ENCODE measurements around the gene FILIP1L. TPM values are rescaled to one million over a fixed set of nuclear protein-coding genes. Genes with fewer than 3 reads are reported as not detected.

The FILIP1L gene
- total RNA-seq, 1 donor from 2014 or later: 29.2 TPM

- Histone ChIP-seq H3K27ac (ENCODE audit: low read depth, low read length) (peak overlapping the region; percentile 2), H3K9ac (ENCODE audit: low read depth in 1 of 3, low read length in 3 of 3) (no peak overlapping the region), H3K36me3 (ENCODE audit: control insufficient read depth in 3 of 3, insufficient read depth in 3 of 3, low read length in 3 of 3) (no peaks in the 10 kb centered on the region), H3K4me3 (ENCODE audit: low read length in 3 of 3) (no peak overlapping the region), H3K9me3 (ENCODE audit: control insufficient read depth in 3 of 3, low read length in 3 of 3) (no peaks in the 10 kb centered on the region), H3K4me1 (ENCODE audit: control insufficient read depth in 3 of 3, insufficient read depth in 3 of 3, low read length in 3 of 3) (peaks cover 22 to 44% (median 29%) of the 10 kb centered on the region in 3 donors), H3K27me3 (ENCODE audit: control insufficient read depth in 3 of 3, insufficient read depth in 3 of 3, low read length in 3 of 3) (no peaks in the 10 kb centered on the region)
Observed at GRCh38 chr3:100009276-100010086, 104.8 kb downstream of the FILIP1L start.

GRCh38 chr3:100008081-100008698 is 106.1 kb downstream of the FILIP1L start:
- H3K27me3 ChIP-seq (ENCODE audit: control insufficient read depth in 3 of 3, insufficient read depth in 3 of 3, low read length in 3 of 3): no peaks in the 10 kb centered on the region
- no peak overlapping the region for H3K4me3 ChIP-seq (ENCODE audit: low read length in 3 of 3)
- H3K36me3 ChIP-seq (ENCODE audit: control insufficient read depth in 3 of 3, insufficient read depth in 3 of 3, low read length in 3 of 3): peaks cover 0 to under 1% (median under 1%) of the 10 kb centered on the region in 3 donors
- no peaks in the 10 kb centered on the region for H3K9me3 ChIP-seq (ENCODE audit: control insufficient read depth in 3 of 3, low read length in 3 of 3)
- peak overlapping the region in 1 of 3 donors; percentile 7 for H3K9ac ChIP-seq (ENCODE audit: low read depth in 1 of 3, low read length in 3 of 3)
- H3K4me1 ChIP-seq (ENCODE audit: control insufficient read depth in 3 of 3, insufficient read depth in 3 of 3, low read length in 3 of 3): peaks cover 22 to 44% (median 29%) of the 10 kb centered on the region in 3 donors
- no peak overlapping the region for H3K27ac ChIP-seq (ENCODE audit: low read depth, low read length)

DNA sequence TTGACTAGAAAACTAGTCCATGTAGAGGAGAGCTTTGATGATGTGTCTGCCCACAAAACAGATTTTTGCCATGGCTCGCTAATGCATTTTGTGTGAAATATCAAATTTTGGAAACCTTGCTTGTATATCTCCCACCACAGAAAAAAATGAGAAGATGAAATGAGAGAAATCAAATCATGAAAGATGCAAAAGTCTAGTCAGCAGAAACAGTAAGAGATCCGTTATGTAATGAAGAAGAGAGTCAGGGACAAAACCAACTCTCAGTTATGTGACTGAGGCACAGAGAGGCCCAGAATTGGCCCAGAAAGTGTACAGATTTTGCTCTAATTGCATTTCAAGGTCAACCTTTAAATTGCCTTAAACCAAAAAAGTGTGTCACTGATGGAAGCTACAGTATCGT is 107.0 kb downstream of the FILIP1L start:
- Histone ChIP-seq H3K4me3 (ENCODE audit: low read length in 3 of 3) (no peak overlapping the region), H3K9ac (ENCODE audit: low read depth in 1 of 3, low read length in 3 of 3) (no peak overlapping the region), H3K36me3 (ENCODE audit: control insufficient read depth in 3 of 3, insufficient read depth in 3 of 3, low read length in 3 of 3) (peaks cover 0 to 5% (median 5%) of the 10 kb centered on the region in 3 donors), H3K27ac (ENCODE audit: low read depth, low read length) (peak overlapping the region; percentile 10), H3K27me3 (ENCODE audit: control insufficient read depth in 3 of 3, insufficient read depth in 3 of 3, low read length in 3 of 3) (no peaks in the 10 kb centered on the region), H3K9me3 (ENCODE audit: control insufficient read depth in 3 of 3, low read length in 3 of 3) (no peaks in the 10 kb centered on the region), H3K4me1 (ENCODE audit: control insufficient read depth in 3 of 3, insufficient read depth in 3 of 3, low read length in 3 of 3) (peaks cover 22 to 44% (median 29%) of the 10 kb centered on the region in 3 donors)

- peaks cover 0 to 5% (median 5%) of the 10 kb centered on the region in 3 donors for H3K36me3 ChIP-seq (ENCODE audit: control insufficient read depth in 3 of 3, insufficient read depth in 3 of 3, low read length in 3 of 3)
- peak overlapping the region; percentile 10 for H3K27ac ChIP-seq (ENCODE audit: low read depth, low read length)
- no peak overlapping the region for H3K9ac ChIP-seq (ENCODE audit: low read depth in 1 of 3, low read length in 3 of 3)
- H3K27me3 ChIP-seq (ENCODE audit: control insufficient read depth in 3 of 3, insufficient read depth in 3 of 3, low read length in 3 of 3): no peaks in the 10 kb centered on the region
- H3K4me1 ChIP-seq (ENCODE audit: control insufficient read depth in 3 of 3, insufficient read depth in 3 of 3, low read length in 3 of 3): peaks cover 22 to 44% (median 29%) of the 10 kb centered on the region in 3 donors
- H3K4me3 ChIP-seq (ENCODE audit: low read length in 3 of 3): no peak overlapping the region
- no peaks in the 10 kb centered on the region for H3K9me3 ChIP-seq (ENCODE audit: control insufficient read depth in 3 of 3, low read length in 3 of 3)
Observed at GRCh38 chr3:100006570-100007271, 107.6 kb downstream of the FILIP1L start.

DNA sequence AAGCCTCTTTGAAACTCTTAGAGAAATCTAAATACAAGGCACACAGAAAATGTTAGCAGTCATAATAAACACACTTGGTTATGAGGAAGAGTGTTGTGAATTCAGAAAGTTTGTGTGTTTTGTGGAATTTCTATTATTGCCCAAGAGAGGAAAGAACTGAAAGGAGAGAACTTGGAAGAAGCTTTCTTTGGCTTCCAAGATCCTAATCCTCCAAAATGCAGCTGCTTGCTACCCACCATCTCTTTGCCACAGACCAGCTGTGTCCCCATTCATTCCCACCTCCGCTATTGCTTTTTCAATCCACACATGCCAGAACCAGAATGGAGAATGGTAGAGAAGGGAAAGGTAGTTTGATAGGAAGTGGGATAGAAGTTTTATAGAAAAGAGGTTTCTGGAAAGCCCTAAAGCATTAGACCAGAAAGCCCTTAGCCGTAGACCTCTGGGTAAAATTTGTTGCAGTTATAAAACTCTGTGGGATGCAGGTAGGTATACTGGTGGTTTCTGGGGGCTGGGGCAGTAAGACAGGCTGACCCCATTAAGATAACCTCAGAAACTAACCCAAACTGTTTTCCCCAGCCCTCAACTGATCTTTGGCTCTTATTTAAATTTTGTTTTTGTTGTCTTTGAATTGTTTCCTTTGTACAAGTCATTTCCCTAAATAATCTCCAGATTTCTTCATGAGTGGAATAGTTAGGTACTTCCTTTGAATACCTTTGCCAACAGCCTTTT is 108.5 kb downstream of the FILIP1L start:
- no peak overlapping the region for H3K9ac ChIP-seq (ENCODE audit: low read depth in 1 of 3, low read length in 3 of 3)
- H3K4me3 ChIP-seq (ENCODE audit: low read length in 3 of 3): no peak overlapping the region
- peaks cover 22 to 44% (median 29%) of the 10 kb centered on the region in 3 donors for H3K4me1 ChIP-seq (ENCODE audit: control insufficient read depth in 3 of 3, insufficient read depth in 3 of 3, low read length in 3 of 3)
- H3K36me3 ChIP-seq (ENCODE audit: control insufficient read depth in 3 of 3, insufficient read depth in 3 of 3, low read length in 3 of 3): peaks cover 0 to 5% (median 5%) of the 10 kb centered on the region in 3 donors
- H3K9me3 ChIP-seq (ENCODE audit: control insufficient read depth in 3 of 3, low read length in 3 of 3): no peaks in the 10 kb centered on the region
- no peaks in the 10 kb centered on the region for H3K27me3 ChIP-seq (ENCODE audit: control insufficient read depth in 3 of 3, insufficient read depth in 3 of 3, low read length in 3 of 3)
- peak overlapping the region; percentile 28 for H3K27ac ChIP-seq (ENCODE audit: low read depth, low read length)

GRCh38 chr3:100004931-100005330 is 109.4 kb downstream of the FILIP1L start:
- no peaks in the 10 kb centered on the region for H3K27me3 ChIP-seq (ENCODE audit: control insufficient read depth in 3 of 3, insufficient read depth in 3 of 3, low read length in 3 of 3)
- H3K9ac ChIP-seq (ENCODE audit: low read depth in 1 of 3, low read length in 3 of 3): no peak overlapping the region
- no peak overlapping the region for H3K4me3 ChIP-seq (ENCODE audit: low read length in 3 of 3)
- peaks cover 0 to 5% (median 5%) of the 10 kb centered on the region in 3 donors for H3K36me3 ChIP-seq (ENCODE audit: control insufficient read depth in 3 of 3, insufficient read depth in 3 of 3, low read length in 3 of 3)
- H3K27ac ChIP-seq (ENCODE audit: low read depth, low read length): peak overlapping the region; percentile 20
- H3K4me1 ChIP-seq (ENCODE audit: control insufficient read depth in 3 of 3, insufficient read depth in 3 of 3, low read length in 3 of 3): peaks cover 18 to 40% (median 23%) of the 10 kb centered on the region in 3 donors
- H3K9me3 ChIP-seq (ENCODE audit: control insufficient read depth in 3 of 3, low read length in 3 of 3): no peaks in the 10 kb centered on the region

GRCh38 chr3:100003609-100004503 is 110.4 kb downstream of the FILIP1L start:
- Histone ChIP-seq H3K4me3 (ENCODE audit: low read length in 3 of 3) (no peak overlapping the region), H3K9ac (ENCODE audit: low read depth in 1 of 3, low read length in 3 of 3) (no peak overlapping the region), H3K27ac (ENCODE audit: low read depth, low read length) (no peak overlapping the region), H3K27me3 (ENCODE audit: control insufficient read depth in 3 of 3, insufficient read depth in 3 of 3, low read length in 3 of 3) (no peaks in the 10 kb centered on the region), H3K4me1 (ENCODE audit: control insufficient read depth in 3 of 3, insufficient read depth in 3 of 3, low read length in 3 of 3) (peaks cover 17 to 34% (median 18%) of the 10 kb centered on the region in 3 donors), H3K36me3 (ENCODE audit: control insufficient read depth in 3 of 3, insufficient read depth in 3 of 3, low read length in 3 of 3) (peaks cover 0 to 10% (median 5%) of the 10 kb centered on the region in 3 donors), H3K9me3 (ENCODE audit: control insufficient read depth in 3 of 3, low read length in 3 of 3) (no peaks in the 10 kb centered on the region)

DNA sequence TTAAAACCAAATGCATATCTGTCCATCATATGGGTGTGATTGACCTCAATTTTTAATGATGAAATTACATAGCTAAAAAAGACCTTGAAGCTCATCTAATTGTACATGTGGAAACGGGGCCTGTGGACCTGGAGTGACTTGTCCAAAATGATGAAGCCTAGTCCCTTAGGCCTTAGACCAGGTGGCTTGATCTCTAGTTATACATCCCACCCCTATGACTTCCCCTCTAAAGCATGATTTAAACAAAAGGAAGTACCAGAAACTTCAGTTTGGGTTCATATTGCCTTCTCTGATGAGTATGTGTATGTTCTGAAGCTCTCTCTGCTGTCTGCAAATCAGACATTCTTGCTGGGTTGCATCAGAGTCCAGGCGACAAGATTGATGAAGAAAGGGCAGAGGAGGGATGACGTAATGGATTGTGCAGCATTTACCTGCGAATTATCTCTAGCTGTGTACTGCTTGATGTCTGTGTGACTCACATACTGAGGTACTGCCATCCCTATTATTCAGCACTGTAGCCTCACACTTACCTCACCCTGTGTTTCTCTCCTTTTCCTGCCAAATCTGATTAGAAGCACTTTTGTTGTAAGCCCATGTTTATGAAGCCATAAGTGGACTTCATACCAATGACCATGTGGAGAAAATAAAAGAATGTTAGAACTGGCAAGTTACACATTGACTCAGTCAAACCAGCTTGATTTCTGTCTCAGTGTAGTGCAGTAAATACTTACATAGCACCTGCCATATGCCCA is 111.5 kb downstream of the FILIP1L start:
- no peaks in the 10 kb centered on the region for H3K9me3 ChIP-seq (ENCODE audit: control insufficient read depth in 3 of 3, low read length in 3 of 3)
- no peak overlapping the region for H3K9ac ChIP-seq (ENCODE audit: low read depth in 1 of 3, low read length in 3 of 3)
- no peak overlapping the region for H3K4me3 ChIP-seq (ENCODE audit: low read length in 3 of 3)
- peaks cover 11 to 28% (median 13%) of the 10 kb centered on the region in 3 donors for H3K4me1 ChIP-seq (ENCODE audit: control insufficient read depth in 3 of 3, insufficient read depth in 3 of 3, low read length in 3 of 3)
- H3K27ac ChIP-seq (ENCODE audit: low read depth, low read length): no peak overlapping the region
- no peaks in the 10 kb centered on the region for H3K27me3 ChIP-seq (ENCODE audit: control insufficient read depth in 3 of 3, insufficient read depth in 3 of 3, low read length in 3 of 3)
- H3K36me3 ChIP-seq (ENCODE audit: control insufficient read depth in 3 of 3, insufficient read depth in 3 of 3, low read length in 3 of 3): peaks cover 0 to 10% (median 5%) of the 10 kb centered on the region in 3 donors

All from skeletal muscle tissue (tissue), 4 donors.